ENCODE measurements around the gene MRM3. TPM values are rescaled to one million over a fixed set of nuclear protein-coding genes. Genes with fewer than 3 reads are reported as not detected.

Gene MRM3
- total RNA-seq, 1 donor from 2014 or later: 17.0 TPM

GRCh38 chr17:806781-807522 lies 24.8 kb downstream of the MRM3 start:
- intact Hi-C loops (cut with DNase I): no loop called here

GRCh38 chr17:807523-808294 lies 25.6 kb downstream of the MRM3 start:
- intact Hi-C loops (cut with DNase I): no loop called here
- Histone ChIP-seq H3K27ac (no peak overlapping the region), H3K36me3 (no peaks in the 10 kb centered on the region), H3K27me3 (no peaks in the 10 kb centered on the region), H3K9me3 (no peaks in the 10 kb centered on the region), H3K4me1 (no peaks in the 10 kb centered on the region), H3K4me3 (no peak overlapping the region)
- DNase-seq (ENCODE audit: low spot score in 2 of 2): no peak
- TF ChIP-seq CTCF (IDR thresholded peaks at IDR 0.05): no peak

More at GRCh38 chr17:806781-807522, 24.8 kb downstream of the MRM3 start:
- no peak for DNase-seq (ENCODE audit: low spot score in 2 of 2)
- H3K4me1 ChIP-seq: no peaks in the 10 kb centered on the region
- H3K9me3 ChIP-seq: no peaks in the 10 kb centered on the region
- no peaks in the 10 kb centered on the region for H3K27me3 ChIP-seq
- H3K36me3 ChIP-seq: no peaks in the 10 kb centered on the region
- H3K27ac ChIP-seq: no peak overlapping the region
- no peak overlapping the region for H3K4me3 ChIP-seq
- TF ChIP-seq CTCF (IDR thresholded peaks at IDR 0.05): no peak

- intact Hi-C loops (cut with DNase I): no loop called here
- Histone ChIP-seq H3K27me3 (no peaks in the 10 kb centered on the region), H3K36me3 (no peaks in the 10 kb centered on the region), H3K9me3 (no peaks in the 10 kb centered on the region), H3K4me3 (no peak overlapping the region), H3K4me1 (no peaks in the 10 kb centered on the region), H3K27ac (no peak overlapping the region)
- no peak for TF ChIP-seq CTCF (IDR thresholded peaks at IDR 0.05)
- no peak for DNase-seq (ENCODE audit: low spot score in 2 of 2)
These were observed 29.1 kb downstream of the MRM3 start for GRCh38 chr17:811051-811784.

- no peak for DNase-seq (ENCODE audit: low spot score in 2 of 2)
- H3K27ac ChIP-seq: no peak overlapping the region
- H3K4me3 ChIP-seq: no peak overlapping the region
- no peaks in the 10 kb centered on the region for H3K36me3 ChIP-seq
- no peaks in the 10 kb centered on the region for H3K27me3 ChIP-seq
- intact Hi-C loops (cut with DNase I): no loop called here
- H3K4me1 ChIP-seq: no peaks in the 10 kb centered on the region
- H3K9me3 ChIP-seq: no peaks in the 10 kb centered on the region
- TF ChIP-seq CTCF (IDR thresholded peaks at IDR 0.05): no peak
These were observed 30.6 kb downstream of the MRM3 start for GRCh38 chr17:812638-813204.

- Histone ChIP-seq H3K9me3 (no peaks in the 10 kb centered on the region), H3K27me3 (no peaks in the 10 kb centered on the region), H3K4me3 (no peak overlapping the region), H3K4me1 (no peaks in the 10 kb centered on the region), H3K27ac (no peak overlapping the region), H3K36me3 (no peaks in the 10 kb centered on the region)
- TF ChIP-seq CTCF (IDR thresholded peaks at IDR 0.05): no peak
- intact Hi-C loops (cut with DNase I): no loop called here
- no peak for DNase-seq (ENCODE audit: low spot score in 2 of 2)
These were observed 32.2 kb downstream of the MRM3 start for GRCh38 chr17:814371-814770.

Measured in ascending aorta (tissue), 2 donors.